AG10803 (cell line): ENCODE measurements around the gene FKBP5.

ENCODE experiments used
- DNase-seq: peaks from one replicate; pipeline ENCODE4 v3.0.0; 2010; ENCODE audit warnings: low read depth
- H3K4me3 ChIP-seq: 2 replicates; pipeline ENCODE4 v1.5.1; 2011; ENCODE audit warnings: mild to moderate bottlenecking, low read length, control low read depth
- CTCF ChIP-seq: conservative IDR thresholded peaks from 2 replicates; pipeline ENCODE4 v1.5.1; 2011; ENCODE audit warnings: mild to moderate bottlenecking, low read length, control low read depth, inconsistent platforms

Gene FKBP5

GRCh38 chr6:35638679-35639078 is 50.0 kb downstream of the FKBP5 start:
- no peak for TF ChIP-seq CTCF
- no peak overlapping the region for H3K4me3 ChIP-seq
- no peak for DNase-seq

DNA sequence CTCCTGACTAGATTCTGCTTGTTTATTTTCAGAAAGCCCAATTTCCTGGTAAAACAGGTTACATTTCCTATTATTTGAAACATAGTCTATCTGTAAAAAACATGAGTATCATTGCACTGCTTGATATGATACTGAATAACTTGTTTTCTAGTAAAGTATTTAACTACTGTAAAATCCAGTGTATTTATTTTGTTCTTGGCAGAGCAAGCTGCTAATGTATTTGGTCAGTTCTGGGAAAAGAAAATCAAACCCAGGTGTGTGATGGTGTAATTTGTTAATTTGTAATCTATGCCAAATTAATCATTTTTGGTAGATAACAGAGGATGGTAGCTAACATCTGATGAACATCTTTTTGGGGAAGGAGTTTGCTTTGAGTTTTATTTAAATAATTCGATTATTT is 50.8 kb downstream of the FKBP5 start:
- DNase-seq = no peak
- no peak for TF ChIP-seq CTCF
- H3K4me3 ChIP-seq = no peak overlapping the region

DNA sequence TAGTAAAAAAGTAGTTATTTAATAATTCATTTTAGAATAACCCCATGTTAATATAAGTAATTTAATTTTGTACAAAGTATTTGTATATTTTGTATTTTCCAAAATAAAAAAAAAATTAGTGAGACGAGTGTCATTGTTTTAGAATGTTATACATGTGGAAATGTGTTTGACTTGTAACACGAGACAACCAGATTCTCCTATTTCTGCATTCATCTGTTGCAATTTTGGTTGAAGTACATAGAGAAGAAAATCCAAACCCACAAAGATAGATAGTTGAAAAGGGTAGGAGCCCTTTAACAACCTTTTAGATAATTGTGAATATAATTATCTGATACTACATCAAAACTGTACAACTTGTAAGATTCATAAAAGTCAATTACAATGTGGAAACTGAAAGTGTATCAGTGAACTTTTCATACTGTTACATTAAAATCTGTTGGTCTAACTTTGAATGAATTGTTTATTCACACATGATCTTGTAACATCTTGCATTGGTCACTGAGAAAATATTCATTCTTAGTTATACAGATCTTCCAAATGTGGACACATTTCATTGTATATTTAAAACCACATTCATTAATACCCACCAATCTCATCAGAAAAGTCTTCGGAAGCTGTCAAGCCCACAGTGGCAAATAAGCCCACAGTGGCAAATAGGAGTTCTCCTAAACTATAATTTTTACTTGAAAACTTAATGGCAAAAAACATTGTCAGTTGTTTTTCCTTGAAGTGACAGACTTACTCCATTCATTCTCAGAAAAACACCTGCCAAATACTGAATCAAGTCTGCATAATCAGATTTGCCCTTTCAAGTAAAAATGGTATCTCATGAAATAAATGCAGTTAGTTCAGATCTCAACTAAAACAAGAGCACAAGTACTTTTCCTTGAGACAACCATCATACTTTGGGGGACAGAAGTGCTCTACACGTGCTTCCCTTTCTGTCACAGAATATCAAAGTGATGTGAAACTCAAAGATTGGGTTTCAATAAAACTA is 52.8 kb downstream of the FKBP5 start:
- DNase-seq = no peak
- TF ChIP-seq CTCF = no peak
- no peak overlapping the region for H3K4me3 ChIP-seq

GRCh38 chr6:35634316-35634715 is 54.4 kb downstream of the FKBP5 start:
- TF ChIP-seq CTCF = no peak
- peak; percentile 19 for DNase-seq
- no peak overlapping the region for H3K4me3 ChIP-seq

GRCh38 chr6:35633579-35634089 is 55.1 kb downstream of the FKBP5 start:
- TF ChIP-seq CTCF = no peak
- H3K4me3 ChIP-seq = no peak overlapping the region
- DNase-seq = no peak

GRCh38 chr6:35629876-35630378 is 58.8 kb downstream of the FKBP5 start:
- no peak for DNase-seq
- TF ChIP-seq CTCF = no peak
- no peak overlapping the region for H3K4me3 ChIP-seq

- TF ChIP-seq CTCF = no peak
- no peak overlapping the region for H3K4me3 ChIP-seq
- no peak for DNase-seq
Observed at GRCh38 chr6:35626401-35626800, 62.3 kb downstream of the FKBP5 start.
